HG02571 (cell line): ENCODE results near the gene STK31.
"Not testable (repeated sequence)": the region's sequence is repeated elsewhere in the genome, so short reads cannot be mapped to it uniquely, and the experiment has no call there.

Experiments used
- ATAC-seq: cut with Tn5 transposase; IDR thresholded peaks from one replicate; pipeline ENCODE4 v1.9.1; 2021; ENCODE audit warnings: mild to moderate bottlenecking, moderate library complexity; ENCODE audit not compliant: unreplicated experiment

Gene STK31

DNA sequence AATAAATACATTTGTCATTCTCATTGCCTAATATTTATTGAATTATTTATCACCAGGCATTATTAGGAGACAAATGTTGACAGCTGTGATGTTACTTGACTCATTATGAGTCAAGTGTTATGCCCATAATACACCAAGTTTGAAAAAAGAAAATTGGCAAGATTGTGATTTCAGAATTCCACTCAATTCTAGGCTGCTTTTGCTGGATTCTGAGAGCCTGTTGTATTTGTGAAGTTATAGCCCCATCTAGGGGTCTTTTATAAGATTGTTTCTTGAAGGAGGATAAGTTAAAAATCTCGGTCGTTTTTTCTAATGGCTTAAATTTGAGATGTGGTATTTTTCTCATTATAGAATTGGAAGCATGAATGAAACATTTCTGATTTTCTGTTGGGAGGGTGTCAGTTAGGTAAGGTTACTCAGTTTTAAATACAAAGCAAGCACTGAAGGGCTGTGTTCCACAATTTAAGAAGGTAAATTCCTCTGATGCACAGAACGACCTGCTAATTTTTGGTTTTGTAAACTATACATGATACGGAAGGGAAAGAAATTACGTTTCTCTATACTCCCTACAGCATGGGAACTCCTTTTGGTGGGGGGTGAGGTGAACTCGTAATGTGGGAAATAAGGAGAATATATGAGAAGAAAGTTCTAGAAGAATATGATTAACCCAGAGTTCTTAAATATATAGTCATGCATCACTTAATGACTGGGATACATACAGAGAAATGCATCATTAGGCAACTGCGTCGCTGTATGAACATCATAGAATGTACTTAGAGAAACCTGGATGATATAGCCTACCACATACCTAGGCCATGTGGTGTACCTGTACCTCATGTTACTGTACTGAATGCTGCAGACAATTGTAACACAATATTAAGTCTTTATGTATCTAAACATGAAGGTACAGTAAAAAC is 2.6 kb downstream of the STK31 start:
- ATAC-seq, result no peak

DNA sequence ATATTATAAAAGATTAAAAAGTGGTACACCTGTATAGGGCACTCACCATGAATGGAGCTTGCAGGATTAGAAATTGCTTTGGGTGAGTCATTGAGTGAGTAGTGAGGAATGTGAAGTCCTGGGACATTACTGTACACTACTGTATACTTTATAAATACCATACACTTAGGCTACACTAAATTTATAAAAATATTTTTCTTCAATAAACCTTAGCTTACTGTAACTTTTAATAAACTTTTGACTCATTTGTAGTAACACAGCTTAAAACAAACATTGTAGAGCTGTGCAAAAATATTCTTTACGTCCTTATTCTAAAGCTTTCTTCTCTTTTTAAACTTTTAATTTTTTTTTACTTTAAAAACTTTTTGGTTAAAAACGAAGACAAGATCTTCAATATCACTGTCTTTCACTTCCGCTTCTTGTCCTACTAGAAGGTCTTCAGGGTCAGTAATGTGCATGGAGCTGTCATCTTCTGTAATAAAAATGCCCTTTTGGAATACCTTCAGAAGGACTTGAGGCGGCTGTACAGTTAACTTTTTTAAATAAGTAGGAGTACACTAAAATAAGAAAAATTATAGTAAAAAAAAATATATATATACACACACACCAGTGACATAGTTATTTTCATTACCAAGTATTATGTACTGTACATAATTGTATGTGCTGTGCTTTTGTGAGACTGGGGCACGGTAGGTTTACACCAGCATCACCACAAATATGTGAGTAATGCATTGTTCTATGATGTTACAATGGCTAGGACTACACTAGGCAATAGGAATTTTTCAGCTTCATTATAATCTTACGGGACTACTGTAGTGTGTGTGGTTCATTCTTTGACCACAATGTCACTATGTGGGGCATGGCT is 3.5 kb downstream of the STK31 start:
- no peak for ATAC-seq

DNA sequence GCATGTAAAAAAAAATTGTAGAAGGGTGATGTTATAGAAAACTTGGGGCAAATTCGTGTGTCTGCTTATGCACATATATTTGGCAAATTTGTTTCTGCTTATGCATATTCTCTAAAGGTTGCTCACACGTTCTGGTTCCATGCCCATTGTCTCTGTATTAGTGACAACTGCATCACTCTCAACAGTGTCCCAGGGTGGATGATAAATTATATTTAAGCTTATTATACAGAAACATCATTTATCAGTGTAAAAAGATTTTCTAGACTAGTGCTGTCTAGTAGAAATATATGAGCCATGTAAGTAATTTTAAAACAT is 4.1 kb downstream of the STK31 start:
- no peak for ATAC-seq

DNA sequence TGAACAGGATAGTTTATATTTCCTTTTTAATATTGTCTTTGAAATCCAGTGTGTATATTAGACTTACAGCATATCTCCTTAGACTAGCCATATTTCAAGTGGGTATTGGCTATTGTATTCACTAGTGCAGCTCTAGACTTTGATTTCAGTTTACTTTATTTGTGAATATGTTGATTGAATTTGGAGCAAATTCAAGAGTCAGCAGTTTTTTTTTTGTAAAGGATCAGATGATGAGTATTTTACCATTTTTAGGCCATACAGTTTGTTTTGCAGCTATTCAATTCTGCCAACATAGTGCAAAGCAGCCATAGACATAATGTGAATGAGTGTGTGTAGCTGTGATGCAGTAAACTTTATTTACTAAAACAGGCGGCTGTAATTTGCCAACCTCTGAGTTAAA is 4.6 kb downstream of the STK31 start:
- no peak for ATAC-seq

DNA sequence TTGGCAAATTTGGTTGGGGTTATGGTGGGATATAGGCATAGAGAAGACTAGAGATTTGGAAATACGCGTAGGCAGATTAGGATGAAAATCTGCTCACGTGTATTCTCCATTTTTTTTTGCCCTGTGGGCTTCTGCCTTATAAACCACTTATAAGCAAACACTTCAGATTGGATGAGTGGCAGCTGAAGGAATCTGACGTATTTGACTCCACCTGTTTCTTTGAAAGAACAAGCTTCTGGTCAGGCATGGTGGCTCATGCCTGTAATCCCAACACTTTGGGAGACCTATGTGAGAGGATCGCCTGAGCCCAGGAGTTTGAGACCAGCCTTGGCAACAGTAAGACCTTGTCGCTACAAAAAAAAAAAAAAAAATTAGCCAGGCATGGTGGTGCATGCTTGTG is 5.1 kb downstream of the STK31 start:
- ATAC-seq, result no peak

GRCh38 chr7:23717788-23718187 is 7.8 kb downstream of the STK31 start:
- ATAC-seq, result no peak

- ATAC-seq, result no peak
Observed at GRCh38 chr7:23721456-23721855, 11.4 kb downstream of the STK31 start.

GRCh38 chr7:23722587-23723216 is 12.7 kb downstream of the STK31 start:
- ATAC-seq, result not testable (repeated sequence)

DNA sequence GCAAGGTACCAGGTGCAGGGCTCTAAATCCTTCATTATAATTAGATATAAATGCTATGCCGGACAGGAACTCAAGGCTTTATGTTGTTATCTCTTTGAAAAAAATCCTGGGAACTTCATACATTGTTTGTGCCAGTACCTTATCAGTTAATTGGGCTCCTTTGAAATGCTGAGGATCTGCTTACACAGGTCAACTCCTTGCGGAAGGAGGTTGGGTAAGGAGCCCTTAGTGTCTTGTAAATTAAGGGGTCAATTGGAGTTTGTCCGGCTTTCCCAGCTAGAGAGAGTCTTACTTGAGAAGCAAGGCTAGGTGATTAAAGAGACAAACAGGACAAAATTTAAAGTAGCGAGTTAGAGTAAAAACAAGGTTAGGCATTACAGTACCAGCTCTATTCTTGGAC is 14.1 kb downstream of the STK31 start:
- not testable (repeated sequence) for ATAC-seq

GRCh38 chr7:23742051-23742450 is 32.0 kb downstream of the STK31 start:
- ATAC-seq, result no peak

DNA sequence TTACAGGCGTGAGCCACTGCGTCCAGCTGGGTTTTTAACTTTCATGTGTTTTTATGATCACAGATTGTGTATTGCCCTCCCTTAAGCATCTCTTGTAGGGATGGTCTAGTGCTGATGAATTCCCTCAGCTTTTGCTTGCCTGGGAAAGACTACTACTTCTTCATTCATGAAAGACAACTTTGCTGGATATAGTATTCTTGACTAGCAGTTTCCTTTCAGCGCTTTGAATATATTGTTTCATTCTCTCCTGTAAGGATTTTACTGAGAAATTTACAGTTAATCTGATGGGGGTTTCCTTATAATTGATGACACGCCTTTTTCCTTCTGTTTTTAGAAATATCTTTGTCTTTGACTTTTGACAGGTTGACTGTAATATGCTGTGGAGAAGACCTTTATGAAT is 33.2 kb downstream of the STK31 start:
- no peak for ATAC-seq

DNA sequence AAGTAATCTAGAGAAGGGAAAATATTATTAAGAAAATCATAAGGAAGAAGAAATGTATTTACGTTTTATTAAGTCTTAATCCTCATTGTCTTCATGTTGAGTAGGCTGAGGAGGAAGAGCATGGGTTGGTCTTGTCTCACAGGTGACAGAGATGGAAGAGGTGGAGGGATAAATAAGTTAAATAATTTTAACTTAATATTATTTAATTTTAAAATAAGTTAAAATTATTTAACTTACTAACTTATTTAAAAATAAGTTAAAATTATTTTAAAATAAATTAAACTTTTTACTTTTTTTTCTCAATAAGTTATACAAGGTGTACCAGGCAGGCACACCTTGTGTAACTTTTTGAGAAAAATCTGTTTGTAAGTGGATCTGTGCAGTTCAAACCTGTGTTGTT is 36.6 kb downstream of the STK31 start:
- no peak for ATAC-seq

DNA sequence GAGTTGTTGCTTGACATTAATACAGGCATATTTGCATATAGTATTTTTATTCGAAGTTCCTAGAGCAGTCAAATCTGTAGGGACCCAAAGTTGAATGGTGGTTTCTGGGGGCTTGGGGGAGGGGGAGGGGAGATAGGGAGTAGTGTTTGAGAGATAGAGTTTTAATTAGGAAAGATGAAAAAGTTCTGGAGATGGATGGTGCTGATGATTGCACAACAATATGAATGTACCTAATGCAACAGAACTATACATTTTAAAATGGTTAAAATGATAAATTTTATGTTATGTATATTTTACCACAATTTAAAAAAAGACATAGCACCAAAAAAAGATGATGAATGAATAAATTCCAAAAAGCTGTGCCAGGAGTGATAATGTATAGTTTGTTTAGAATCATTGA is 41.8 kb downstream of the STK31 start:
- ATAC-seq, result no peak

- ATAC-seq, result not testable (repeated sequence)
Observed at GRCh38 chr7:23758839-23759238, 48.8 kb downstream of the STK31 start.

DNA sequence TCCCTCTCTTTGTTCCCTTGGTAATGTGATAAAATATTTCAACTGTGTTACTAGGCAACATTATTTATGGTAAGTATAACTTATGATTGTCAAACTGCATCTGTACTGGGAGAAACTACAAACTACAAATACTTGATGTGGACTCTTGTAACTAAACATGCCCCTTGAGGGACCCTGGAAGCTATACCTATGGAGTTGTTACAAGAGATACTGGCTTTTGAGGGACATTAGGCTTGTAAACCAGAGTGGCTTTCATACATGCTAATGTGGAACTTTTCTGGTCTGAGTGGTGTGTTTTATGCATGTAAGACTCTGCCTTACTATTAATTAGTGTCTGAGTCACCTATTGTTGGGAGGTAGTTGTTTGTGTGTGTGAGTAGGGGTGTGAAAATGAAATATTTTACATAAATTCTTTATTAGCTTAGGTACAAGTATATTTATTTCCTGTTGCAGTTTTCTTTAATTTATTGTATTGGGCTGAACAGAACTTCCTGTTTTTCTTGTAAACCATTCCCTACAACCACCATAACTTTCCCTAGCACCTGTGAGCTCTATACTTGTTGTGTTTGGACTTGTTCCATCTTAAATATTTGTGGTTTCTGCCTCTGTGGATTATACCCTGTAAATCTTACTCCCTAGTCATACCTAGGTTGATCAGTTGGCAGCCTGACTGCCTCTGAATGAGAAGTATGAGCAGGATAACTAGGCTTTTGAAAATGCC is 49.8 kb downstream of the STK31 start:
- no peak for ATAC-seq

- ATAC-seq, result no peak
Observed at GRCh38 chr7:23765943-23766342, 55.9 kb downstream of the STK31 start.

DNA sequence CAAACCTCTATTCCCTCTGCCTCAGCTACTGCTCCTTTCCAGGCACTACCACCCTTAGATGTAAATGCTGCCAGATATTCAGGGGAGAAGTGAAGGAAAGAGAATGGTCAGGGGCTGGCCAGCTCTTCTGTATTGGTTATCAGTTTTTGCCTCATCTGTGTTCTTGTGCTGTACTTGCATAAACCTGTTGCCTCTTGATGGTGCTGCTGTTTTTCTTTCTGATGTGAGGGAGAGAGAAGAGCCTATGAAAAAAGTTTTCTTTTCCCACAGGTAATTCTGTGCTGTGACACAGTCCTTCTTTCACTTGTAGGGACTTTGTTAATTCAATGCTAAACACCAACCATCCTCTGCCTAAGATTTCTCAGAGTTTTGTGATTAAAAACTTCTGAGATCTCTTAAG is 57.5 kb downstream of the STK31 start:
- ATAC-seq, result no peak

DNA sequence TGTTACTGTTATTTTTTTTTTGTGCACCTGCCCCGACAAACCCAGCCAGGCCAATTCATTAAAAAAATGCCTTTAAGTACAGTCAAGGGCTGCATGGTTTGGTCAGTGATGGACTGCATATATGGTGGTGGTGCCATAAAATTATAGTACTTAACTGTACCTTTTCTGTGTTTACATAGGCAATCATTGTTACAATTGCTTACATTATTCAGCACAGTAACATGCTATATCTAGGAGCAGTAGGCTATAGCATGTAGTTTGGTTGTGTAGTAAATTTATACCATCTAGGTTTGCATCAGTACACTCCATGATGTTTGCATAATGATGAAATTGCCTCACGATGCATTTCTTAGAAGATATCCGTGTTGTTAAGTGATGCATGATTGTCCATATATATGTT is 58.0 kb downstream of the STK31 start:
- no peak for ATAC-seq

DNA sequence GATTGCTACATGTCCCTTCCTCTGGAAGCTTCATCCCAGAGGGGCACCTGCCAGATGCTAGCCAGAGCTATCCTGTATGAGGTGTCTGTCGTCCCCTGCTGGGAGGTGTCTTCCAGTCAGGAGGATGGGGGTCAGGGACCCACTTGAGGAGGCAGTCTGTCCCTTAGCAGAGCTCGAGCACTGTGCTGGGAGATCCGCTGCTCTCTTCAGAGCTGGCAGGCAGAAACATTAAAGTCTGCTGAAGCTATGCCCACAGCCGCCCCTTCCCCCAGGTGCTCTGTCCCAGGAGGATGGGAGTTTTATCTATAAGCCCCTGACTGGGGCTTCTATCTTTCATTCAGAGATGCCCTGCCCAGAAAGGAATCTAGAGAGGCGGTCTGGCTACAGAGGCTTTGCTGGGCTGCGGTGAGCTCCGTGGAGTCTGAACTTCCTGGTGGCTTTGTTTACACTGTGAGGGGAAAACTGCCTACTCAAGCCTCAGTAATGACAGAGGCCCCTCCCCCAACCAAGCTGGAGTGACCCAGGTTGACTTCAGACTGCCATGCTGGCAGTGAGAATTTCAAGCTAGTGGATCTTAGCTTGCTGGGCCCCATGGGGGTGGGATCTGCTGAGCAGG is 69.3 kb downstream of the STK31 start:
- not testable (repeated sequence) for ATAC-seq

- no peak for ATAC-seq
Observed at GRCh38 chr7:23783115-23783514, 73.1 kb downstream of the STK31 start.

GRCh38 chr7:23787272-23787671 is 77.3 kb downstream of the STK31 start:
- no peak for ATAC-seq
